ENCODE data around the gene CXorf49B.
"Not testable (repeated sequence)": the region's sequence is repeated elsewhere in the genome, so short reads cannot be mapped to it uniquely, and the experiment has no call there.

CXorf49B gene

GRCh38 chrX:71763049-71763448 is at the start of gene CXorf49B:
Gene CXorf49B (plus strand): TSS chrX:71763349. CDS start chrX:71763424, 75 bp downstream.
- DNase-seq (ENCODE audit: low spot score), result not testable (repeated sequence)

- DNase-seq (ENCODE audit: low spot score), result not testable (repeated sequence)
Observed at GRCh38 chrX:71714064-71714463, 49.1 kb upstream of the CXorf49B start.

- DNase-seq (ENCODE audit: low spot score), result not testable (repeated sequence)
Observed at GRCh38 chrX:71715551-71715950, 47.6 kb upstream of the CXorf49B start.

- DNase-seq (ENCODE audit: low spot score), result not testable (repeated sequence)
Observed at GRCh38 chrX:71716323-71716722, 46.8 kb upstream of the CXorf49B start.

GRCh38 chrX:71718185-71718584 is 45.0 kb upstream of the CXorf49B start, which contains the start of gene CXorf49:
Gene CXorf49 (minus strand): TSS chrX:71718285. CDS start chrX:71718151, 134 bp downstream.
- not testable (repeated sequence) for DNase-seq (ENCODE audit: low spot score)

GRCh38 chrX:71719195-71719594 is 44.0 kb upstream of the CXorf49B start:
- not testable (repeated sequence) for DNase-seq (ENCODE audit: low spot score)

GRCh38 chrX:71720289-71720886 is 42.8 kb upstream of the CXorf49B start:
- not testable (repeated sequence) for DNase-seq (ENCODE audit: low spot score)

GRCh38 chrX:71760688-71761281 is 2.4 kb upstream of the CXorf49B start:
- not testable (repeated sequence) for DNase-seq (ENCODE audit: low spot score)

GRCh38 chrX:71764832-71765231 is 1.7 kb downstream of the CXorf49B start:
- not testable (repeated sequence) for DNase-seq (ENCODE audit: low spot score)

- not testable (repeated sequence) for DNase-seq (ENCODE audit: low spot score)
Observed at GRCh38 chrX:71765613-71766012, 2.5 kb downstream of the CXorf49B start.

- not testable (repeated sequence) for DNase-seq (ENCODE audit: low spot score)
Observed at GRCh38 chrX:71767134-71767533, 4.0 kb downstream of the CXorf49B start.

GRCh38 chrX:71778322-71778721 is 15.2 kb downstream of the CXorf49B start:
- not testable (repeated sequence) for DNase-seq (ENCODE audit: low spot score)

- DNase-seq (ENCODE audit: low spot score), result not testable (repeated sequence)
Observed at GRCh38 chrX:71782225-71782949, 19.2 kb downstream of the CXorf49B start.

GRCh38 chrX:71782950-71783299 is 19.8 kb downstream of the CXorf49B start:
- not testable (repeated sequence) for DNase-seq (ENCODE audit: low spot score)

GRCh38 chrX:71783569-71784347 is 20.6 kb downstream of the CXorf49B start:
- not testable (repeated sequence) for DNase-seq (ENCODE audit: low spot score)

- DNase-seq (ENCODE audit: low spot score), result not testable (repeated sequence)
Observed at GRCh38 chrX:71784348-71784983, 21.3 kb downstream of the CXorf49B start.

- DNase-seq (ENCODE audit: low spot score), result not testable (repeated sequence)
Observed at GRCh38 chrX:71806450-71806849, 43.3 kb downstream of the CXorf49B start.

- no peak for DNase-seq (ENCODE audit: low spot score)
Observed at GRCh38 chrX:71809886-71810285, 46.7 kb downstream of the CXorf49B start.

- DNase-seq (ENCODE audit: low spot score), result no peak
Observed at GRCh38 chrX:71814123-71814912, 51.2 kb downstream of the CXorf49B start.

- DNase-seq (ENCODE audit: low spot score), result no peak
Observed at GRCh38 chrX:71815121-71815905, 52.2 kb downstream of the CXorf49B start.
